ENCODE data around the gene IFT52.
"Not testable (repeated sequence)": the region's sequence is repeated elsewhere in the genome, so short reads cannot be mapped to it uniquely, and the experiment has no call there.

IFT52 gene

GRCh38 chr20:43650997-43651525, 60.3 kb downstream of the IFT52 start:
- DNase-seq (ENCODE audit: low read depth): no peak

- not testable (repeated sequence) for DNase-seq (ENCODE audit: low read depth)
Observed at GRCh38 chr20:43651650-43652184, 61.0 kb downstream of the IFT52 start.

- DNase-seq (ENCODE audit: low read depth): no peak
Observed at GRCh38 chr20:43653966-43654365, 63.2 kb downstream of the IFT52 start.

GRCh38 chr20:43655176-43655575, 64.4 kb downstream of the IFT52 start:
- not testable (repeated sequence) for DNase-seq (ENCODE audit: low read depth)

GRCh38 chr20:43655937-43656336, 65.2 kb downstream of the IFT52 start:
- DNase-seq (ENCODE audit: low read depth): no peak

- DNase-seq (ENCODE audit: low read depth): no peak
Observed at GRCh38 chr20:43658069-43658722, 67.5 kb downstream of the IFT52 start.

GRCh38 chr20:43658723-43659419, 68.1 kb downstream of the IFT52 start:
- no peak for DNase-seq (ENCODE audit: low read depth)

GRCh38 chr20:43662943-43663655, 72.4 kb downstream of the IFT52 start:
- peak; percentile 33 for DNase-seq (ENCODE audit: low read depth)

- DNase-seq (ENCODE audit: low read depth): no peak
Observed at GRCh38 chr20:43665466-43666176, 74.9 kb downstream of the IFT52 start.

GRCh38 chr20:43666376-43667328, 75.9 kb downstream of the IFT52 start, which contains the start of gene MYBL2:
Gene MYBL2 (plus strand): TSS chr20:43667114. CDS start chr20:43667284, 170 bp downstream.
- DNase-seq (ENCODE audit: low read depth): peak; percentile 51

- DNase-seq (ENCODE audit: low read depth): no peak
Observed at GRCh38 chr20:43667341-43668132, 76.8 kb downstream of the IFT52 start.

- peak; percentile 62 for DNase-seq (ENCODE audit: low read depth)
Observed at GRCh38 chr20:43669332-43669731, 78.6 kb downstream of the IFT52 start.

- DNase-seq (ENCODE audit: low read depth): no peak
Observed at GRCh38 chr20:43670423-43670822, 79.7 kb downstream of the IFT52 start.

- DNase-seq (ENCODE audit: low read depth): no peak
Observed at GRCh38 chr20:43676368-43676767, 85.6 kb downstream of the IFT52 start.

GRCh38 chr20:43680981-43681380, 90.2 kb downstream of the IFT52 start:
- DNase-seq (ENCODE audit: low read depth): no peak

- DNase-seq (ENCODE audit: low read depth): no peak
Observed at GRCh38 chr20:43681468-43681942, 90.8 kb downstream of the IFT52 start.

- no peak for DNase-seq (ENCODE audit: low read depth)
Observed at GRCh38 chr20:43681991-43682410, 91.3 kb downstream of the IFT52 start.

GRCh38 chr20:43682446-43682845, 91.7 kb downstream of the IFT52 start:
- no peak for DNase-seq (ENCODE audit: low read depth)

- DNase-seq (ENCODE audit: low read depth): no peak
Observed at GRCh38 chr20:43686820-43687219, 96.1 kb downstream of the IFT52 start.

GRCh38 chr20:43689165-43689564, 98.4 kb downstream of the IFT52 start:
- DNase-seq (ENCODE audit: low read depth): no peak

Data from iris pigment epithelial cell (primary cell).